ENCODE data around the gene ADAMTSL5. TPM values are rescaled to one million over a fixed set of nuclear protein-coding genes. Genes with fewer than 3 reads are reported as not detected.

ADAMTSL5 gene
- total and polyA plus RNA-seq, 2 donors (not counting 1 experiment from before 2014, with no cell fraction given) = 3.1 to 4.7 TPM

GRCh38 chr19:1483131-1483978 is 29.5 kb downstream of the ADAMTSL5 start:
- no peaks in the 10 kb centered on the region for H3K36me3 ChIP-seq (ENCODE audit: control insufficient read depth, insufficient read depth, low read length)
- H3K4me3 ChIP-seq (replicated peaks in 1 of 4; ENCODE audit: control extremely low read depth in 1 of 4, insufficient read depth in 1 of 4, low read depth in 3 of 4, low read length in 4 of 4) = no peak overlapping the region
- no peaks in the 10 kb centered on the region for H3K4me1 ChIP-seq (ENCODE audit: control insufficient read depth, extremely low read depth, insufficient read depth, low read length)
- H4K20me1 ChIP-seq (ENCODE audit: control insufficient read depth, extremely low read depth, insufficient read depth, low read length) = no peaks in the 10 kb centered on the region
- H3K9ac ChIP-seq (ENCODE audit: insufficient read depth, low read length) = no peak overlapping the region
- H3K4me2 ChIP-seq (ENCODE audit: extremely low read depth, insufficient read depth, low read length) = no peak overlapping the region
- TF ChIP-seq CTCF (conservative IDR thresholded peaks at IDR 0.05 in 1 of 2, IDR thresholded peaks at IDR 0.05 in 1 of 2; ENCODE audit: low read depth in 1 of 2, low read length in 2 of 2) (no peak), EZH2 (IDR thresholded peaks at IDR 0.05; ENCODE audit: low read length, missing control alignments) (no peak)
- H3K27me3 ChIP-seq (ENCODE audit: control insufficient read depth, insufficient read depth, low read length) = no peaks in the 10 kb centered on the region
- H3K9me3 ChIP-seq (ENCODE audit: control insufficient read depth, insufficient read depth, low read depth, low read length) = no peaks in the 10 kb centered on the region
- no peak overlapping the region for H2AFZ ChIP-seq (ENCODE audit: low read length)
- no peak overlapping the region for H3K27ac ChIP-seq (ENCODE audit: insufficient read depth, low read length)
- no peak for DNase-seq (ENCODE audit: low read depth in 2 of 2)
- peaks cover 4% of the 10 kb centered on the region for H3K79me2 ChIP-seq (ENCODE audit: control insufficient read depth, insufficient read depth, low read length)

- no peaks in the 10 kb centered on the region for H3K4me1 ChIP-seq (ENCODE audit: control insufficient read depth, extremely low read depth, insufficient read depth, low read length)
- H4K20me1 ChIP-seq (ENCODE audit: control insufficient read depth, extremely low read depth, insufficient read depth, low read length) = no peaks in the 10 kb centered on the region
- H3K4me3 ChIP-seq (replicated peaks in 1 of 4; ENCODE audit: control extremely low read depth in 1 of 4, insufficient read depth in 1 of 4, low read depth in 3 of 4, low read length in 4 of 4) = no peak overlapping the region
- H2AFZ ChIP-seq (ENCODE audit: low read length) = no peak overlapping the region
- H3K4me2 ChIP-seq (ENCODE audit: extremely low read depth, insufficient read depth, low read length) = no peak overlapping the region
- DNase-seq (ENCODE audit: low read depth in 2 of 2) = no peak
- no peaks in the 10 kb centered on the region for H3K9me3 ChIP-seq (ENCODE audit: control insufficient read depth, insufficient read depth, low read depth, low read length)
- no peaks in the 10 kb centered on the region for H3K36me3 ChIP-seq (ENCODE audit: control insufficient read depth, insufficient read depth, low read length)
- H3K27me3 ChIP-seq (ENCODE audit: control insufficient read depth, insufficient read depth, low read length) = no peaks in the 10 kb centered on the region
- no peak overlapping the region for H3K27ac ChIP-seq (ENCODE audit: insufficient read depth, low read length)
- H3K9ac ChIP-seq (ENCODE audit: insufficient read depth, low read length) = no peak overlapping the region
- TF ChIP-seq CTCF (conservative IDR thresholded peaks at IDR 0.05 in 1 of 2, IDR thresholded peaks at IDR 0.05 in 1 of 2; ENCODE audit: low read depth in 1 of 2, low read length in 2 of 2) (no peak), EZH2 (IDR thresholded peaks at IDR 0.05; ENCODE audit: low read length, missing control alignments) (no peak)
- peaks cover 6% of the 10 kb centered on the region for H3K79me2 ChIP-seq (ENCODE audit: control insufficient read depth, insufficient read depth, low read length)
Measured at GRCh38 chr19:1482361-1483130, 30.3 kb downstream of the ADAMTSL5 start.

GRCh38 chr19:1481893-1482360 is 30.9 kb downstream of the ADAMTSL5 start:
- Histone ChIP-seq H4K20me1 (ENCODE audit: control insufficient read depth, extremely low read depth, insufficient read depth, low read length) (no peaks in the 10 kb centered on the region), H3K27ac (ENCODE audit: insufficient read depth, low read length) (no peak overlapping the region)
- no peak for TF ChIP-seq EZH2 (IDR thresholded peaks at IDR 0.05; ENCODE audit: low read length, missing control alignments)
- TF ChIP-seq CTCF (conservative IDR thresholded peaks at IDR 0.05 in 1 of 2, IDR thresholded peaks at IDR 0.05 in 1 of 2; ENCODE audit: low read depth in 1 of 2, low read length in 2 of 2) = no peak

More at GRCh38 chr19:1481893-1482360, 30.9 kb downstream of the ADAMTSL5 start:
- Histone ChIP-seq H3K9ac (ENCODE audit: insufficient read depth, low read length) (no peak overlapping the region), H3K4me3 (replicated peaks in 1 of 4; ENCODE audit: control extremely low read depth in 1 of 4, insufficient read depth in 1 of 4, low read depth in 3 of 4, low read length in 4 of 4) (no peak overlapping the region), H3K4me1 (ENCODE audit: control insufficient read depth, extremely low read depth, insufficient read depth, low read length) (no peaks in the 10 kb centered on the region), H2AFZ (ENCODE audit: low read length) (no peak overlapping the region), H3K36me3 (ENCODE audit: control insufficient read depth, insufficient read depth, low read length) (peaks cover 2% of the 10 kb centered on the region), H3K4me2 (ENCODE audit: extremely low read depth, insufficient read depth, low read length) (no peak overlapping the region), H3K9me3 (ENCODE audit: control insufficient read depth, insufficient read depth, low read depth, low read length) (no peaks in the 10 kb centered on the region), H3K79me2 (ENCODE audit: control insufficient read depth, insufficient read depth, low read length) (peaks cover 9% of the 10 kb centered on the region), H3K27me3 (ENCODE audit: control insufficient read depth, insufficient read depth, low read length) (no peaks in the 10 kb centered on the region)
- no peak for DNase-seq (ENCODE audit: low read depth in 2 of 2)

Measured in fibroblast of lung (primary cell).